ENCODE data around the gene KRT6C.
"Not testable (repeated sequence)": the region's sequence is repeated elsewhere in the genome, so short reads cannot be mapped to it uniquely, and the experiment has no call there.

The KRT6C gene

DNA sequence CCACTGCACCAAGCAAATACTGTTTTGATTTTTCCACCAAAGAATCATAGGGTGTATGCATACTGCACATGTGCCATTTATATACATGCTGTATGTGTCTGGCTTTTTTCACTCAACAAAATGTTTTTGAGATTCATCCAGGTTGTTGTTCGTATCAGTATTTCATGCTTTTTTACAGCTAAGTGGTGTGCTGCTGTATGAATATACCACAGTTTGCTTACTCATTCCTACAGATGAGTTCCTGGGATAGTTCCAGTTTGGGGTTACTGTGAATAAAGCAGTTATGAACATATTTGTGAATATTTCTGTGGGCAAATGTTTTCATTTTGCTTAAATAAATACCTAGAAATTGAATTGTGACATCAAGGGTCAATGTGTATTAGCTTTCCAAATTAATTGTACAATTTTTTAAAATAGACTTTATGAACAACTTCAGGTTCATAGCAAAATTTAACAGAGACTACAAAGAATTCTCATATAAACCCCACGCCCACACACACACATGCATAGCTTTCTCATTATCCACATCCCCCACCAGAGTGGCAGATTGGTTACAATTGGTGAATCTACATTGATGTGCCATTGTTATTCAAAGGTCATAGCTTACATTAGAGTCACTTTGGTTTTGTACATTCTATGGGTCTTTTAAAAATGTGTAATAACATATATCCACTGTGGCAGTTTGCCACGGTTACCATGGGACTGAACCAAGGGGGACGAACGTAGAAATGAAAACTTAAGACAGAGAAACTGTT is 26.4 kb upstream of the KRT6C start:
- DNase-seq: no peak

- DNase-seq: no peak
Observed at GRCh38 chr12:52498946-52499345, 25.3 kb upstream of the KRT6C start.

DNA sequence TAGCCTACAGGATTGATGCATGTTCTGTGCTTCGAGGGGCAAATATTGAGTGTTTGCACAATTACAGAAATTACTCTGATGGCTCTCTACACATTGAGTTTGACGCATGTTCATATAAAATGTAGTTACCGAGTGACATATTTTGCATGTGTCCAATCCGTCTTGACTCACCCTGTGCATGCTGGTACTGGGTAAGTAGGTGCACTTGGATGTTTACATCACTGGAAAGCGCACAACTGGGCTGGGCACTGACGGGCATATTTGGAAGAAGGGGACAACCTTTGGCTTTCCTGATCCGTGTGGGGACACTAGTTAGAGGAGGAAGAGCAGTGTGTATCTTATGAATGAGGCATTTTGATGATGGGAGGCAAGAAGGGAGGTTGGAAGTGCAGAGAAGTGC is 24.4 kb upstream of the KRT6C start:
- DNase-seq: no peak

DNA sequence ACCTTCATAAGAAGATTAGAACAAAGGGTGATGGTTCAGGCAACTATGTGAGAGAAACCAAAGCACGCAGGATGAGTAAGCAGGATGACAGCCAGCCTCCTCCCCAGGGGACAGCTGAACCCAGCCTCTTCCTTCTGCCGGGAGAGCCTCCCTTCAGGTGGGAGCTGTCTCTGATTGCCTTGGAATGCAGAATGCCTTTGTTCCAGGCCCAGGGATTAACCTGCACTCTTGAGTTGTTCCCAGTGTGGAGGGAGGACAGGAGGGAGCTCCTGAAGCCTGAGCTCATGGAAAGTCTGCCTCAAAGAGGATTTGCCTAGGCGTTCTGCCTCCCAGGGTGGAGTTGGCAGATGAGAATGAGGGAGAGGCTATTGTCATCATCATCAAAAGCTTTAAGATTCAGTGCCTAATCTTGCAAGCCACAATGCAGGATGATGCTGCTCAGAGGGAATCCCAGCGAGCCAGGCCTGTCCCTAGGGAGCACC is 23.0 kb upstream of the KRT6C start:
- no peak for DNase-seq

DNA sequence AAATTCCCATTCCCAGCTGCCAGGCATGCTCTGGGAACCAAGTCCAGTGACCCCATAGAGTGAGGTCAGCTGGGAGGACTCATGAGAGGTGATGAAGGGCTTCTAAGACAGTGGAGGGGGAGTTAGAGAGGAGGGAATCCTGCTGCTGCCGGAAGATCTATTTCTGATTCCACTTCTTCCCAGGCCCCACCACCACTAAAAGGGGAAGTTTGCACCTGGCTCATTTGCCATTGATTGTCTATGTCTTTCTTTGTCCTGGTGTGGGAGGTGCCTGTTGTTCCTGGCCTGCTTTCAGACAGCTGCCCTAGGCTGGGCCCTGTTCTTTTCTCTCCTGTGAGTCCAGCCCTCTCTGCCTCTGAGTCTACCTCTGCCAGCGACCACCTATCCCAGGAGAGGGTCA is 22.4 kb upstream of the KRT6C start:
- no peak for DNase-seq

DNA sequence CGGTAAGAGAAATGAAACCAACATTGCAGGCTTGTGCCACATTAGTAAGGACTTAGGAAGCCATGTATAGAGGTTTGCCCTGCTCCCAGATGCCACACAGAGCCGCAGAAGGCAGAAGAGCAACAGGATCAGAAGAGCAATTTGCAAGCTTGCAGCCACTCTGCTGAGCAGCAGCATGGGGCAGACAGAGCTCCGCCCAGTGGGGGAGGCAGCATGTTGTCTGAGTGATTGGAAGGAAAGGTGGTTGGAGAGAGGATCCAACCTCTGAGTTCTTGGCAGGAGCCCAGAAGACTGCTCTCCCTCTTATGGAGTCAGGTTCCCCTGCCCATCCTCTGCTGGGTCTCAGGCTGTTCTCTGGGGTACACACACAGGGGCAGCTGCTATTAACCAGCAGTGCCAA is 21.8 kb upstream of the KRT6C start:
- no peak for DNase-seq

DNA sequence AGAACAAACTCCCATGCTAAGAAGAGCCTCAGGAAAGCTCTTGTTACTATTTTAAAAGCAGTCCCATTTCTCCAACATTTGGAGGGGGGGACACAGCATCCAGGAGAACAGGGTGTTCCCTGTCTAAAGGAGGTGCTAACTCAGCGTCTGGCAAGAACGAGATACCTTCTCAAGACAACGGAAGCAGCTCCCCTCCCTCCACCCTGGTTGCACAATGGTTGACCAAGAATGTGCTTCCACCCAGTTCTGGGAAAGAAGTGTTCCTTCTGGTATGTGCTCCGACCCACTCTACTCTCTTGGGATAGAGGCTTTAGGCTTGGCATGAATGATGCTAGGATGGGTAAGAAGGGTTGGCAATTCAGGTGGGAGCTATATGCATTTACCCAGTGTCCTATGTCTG is 20.9 kb upstream of the KRT6C start:
- no peak for DNase-seq

DNA sequence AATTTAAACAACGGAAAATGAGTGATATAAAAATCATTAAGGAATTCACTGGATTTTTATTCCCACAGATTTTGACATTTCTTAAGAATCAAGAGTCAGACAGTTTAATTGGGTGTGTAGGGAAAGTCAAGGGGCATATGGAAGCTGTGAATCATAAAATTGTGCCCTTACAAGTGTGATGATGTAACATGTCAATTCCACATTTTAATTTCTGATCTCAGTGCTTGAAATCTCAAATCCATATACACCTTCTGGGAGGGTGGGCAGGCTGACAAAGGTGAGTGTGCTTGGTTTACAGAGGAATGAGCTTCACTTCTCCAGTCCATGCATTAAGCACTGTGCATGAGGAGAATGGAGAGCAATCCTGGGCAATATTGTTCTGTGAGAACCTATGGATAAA is 20.5 kb upstream of the KRT6C start:
- no peak for DNase-seq

GRCh38 chr12:52493172-52493571 is 19.6 kb upstream of the KRT6C start, which contains the start of gene KRT6A:
Gene KRT6A, minus strand, starts transcription at chr12:52493257. Its CDS starts 69 bp downstream, at chr12:52493188.
- DNase-seq: no peak

- DNase-seq: not testable (repeated sequence)
Observed at GRCh38 chr12:52492405-52492804, 18.8 kb upstream of the KRT6C start.

DNA sequence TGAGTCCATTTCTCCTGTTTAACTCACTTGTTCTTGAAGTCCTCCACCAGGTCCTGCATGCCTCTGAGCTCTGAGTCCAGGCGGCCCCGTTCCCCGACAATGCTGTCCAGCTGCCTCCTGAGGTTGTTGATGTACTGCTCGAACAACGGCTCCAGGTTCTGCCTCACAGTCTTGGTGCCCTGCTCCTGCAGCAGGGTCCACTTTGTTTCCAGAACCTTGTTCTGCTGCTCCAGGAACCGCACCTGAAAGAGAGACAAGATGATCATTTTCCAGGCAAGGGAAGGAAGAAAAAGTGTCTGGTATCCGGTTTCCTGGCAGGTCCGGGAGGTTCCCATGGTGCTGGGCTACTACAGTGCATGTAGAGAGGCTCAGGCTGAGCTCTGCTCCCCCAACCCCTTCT is 17.9 kb upstream of the KRT6C start:
- not testable (repeated sequence) for DNase-seq

GRCh38 chr12:52488736-52489135 is 15.1 kb upstream of the KRT6C start:
- DNase-seq: no peak

DNA sequence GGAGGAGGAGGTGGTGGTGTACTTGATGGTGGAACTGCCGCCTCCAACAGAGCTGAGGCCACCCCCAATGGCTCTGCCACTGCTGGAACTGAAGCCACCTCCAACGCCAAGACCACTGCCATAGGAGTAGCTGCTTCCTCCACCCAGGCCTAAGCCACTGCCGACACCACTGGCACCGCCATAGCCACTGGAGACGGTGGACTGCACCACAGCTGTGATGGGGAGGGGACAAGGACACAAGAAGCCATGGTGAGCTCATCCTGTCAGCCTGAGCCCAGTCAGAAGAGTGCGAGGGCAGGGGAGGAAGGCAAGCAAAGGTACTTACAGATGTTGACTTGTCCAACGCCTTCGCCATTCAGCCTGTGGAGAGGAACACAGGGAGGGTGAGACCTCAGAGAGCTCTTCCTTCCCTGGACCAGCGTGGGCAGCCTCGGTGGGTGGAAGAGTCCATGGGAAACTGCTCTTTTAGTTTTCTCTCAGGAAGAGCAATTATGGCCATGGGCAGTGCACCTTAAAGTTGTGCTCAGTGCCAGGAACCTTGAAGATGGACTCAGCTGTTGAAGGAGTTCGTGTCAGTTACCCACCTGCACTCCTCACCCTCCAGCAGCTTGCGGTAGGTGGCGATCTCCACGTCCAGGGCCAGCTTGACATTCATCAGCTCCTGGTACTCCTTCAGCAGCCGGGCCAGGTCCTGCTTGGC is 14.3 kb upstream of the KRT6C start:
- DNase-seq: not testable (repeated sequence)

DNA sequence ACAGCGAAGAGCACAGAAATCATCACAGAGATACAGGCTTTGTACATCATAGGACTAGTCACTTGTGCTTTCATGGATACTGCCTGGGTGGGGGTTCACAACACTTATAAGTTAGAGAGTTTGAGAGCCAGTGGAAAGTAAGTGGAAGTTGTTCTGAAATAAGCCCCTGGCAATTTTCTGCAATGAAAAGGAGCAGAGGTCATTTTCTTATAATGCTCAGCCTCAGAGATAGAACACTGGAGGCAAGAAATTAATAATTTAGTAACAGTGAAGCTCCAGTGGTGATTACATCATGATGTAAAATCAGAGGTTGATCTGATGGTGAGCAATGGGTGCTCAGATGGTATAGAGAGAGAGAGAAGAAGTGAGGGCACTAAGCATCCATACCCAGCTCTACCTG is 13.6 kb upstream of the KRT6C start:
- DNase-seq: no peak

DNA sequence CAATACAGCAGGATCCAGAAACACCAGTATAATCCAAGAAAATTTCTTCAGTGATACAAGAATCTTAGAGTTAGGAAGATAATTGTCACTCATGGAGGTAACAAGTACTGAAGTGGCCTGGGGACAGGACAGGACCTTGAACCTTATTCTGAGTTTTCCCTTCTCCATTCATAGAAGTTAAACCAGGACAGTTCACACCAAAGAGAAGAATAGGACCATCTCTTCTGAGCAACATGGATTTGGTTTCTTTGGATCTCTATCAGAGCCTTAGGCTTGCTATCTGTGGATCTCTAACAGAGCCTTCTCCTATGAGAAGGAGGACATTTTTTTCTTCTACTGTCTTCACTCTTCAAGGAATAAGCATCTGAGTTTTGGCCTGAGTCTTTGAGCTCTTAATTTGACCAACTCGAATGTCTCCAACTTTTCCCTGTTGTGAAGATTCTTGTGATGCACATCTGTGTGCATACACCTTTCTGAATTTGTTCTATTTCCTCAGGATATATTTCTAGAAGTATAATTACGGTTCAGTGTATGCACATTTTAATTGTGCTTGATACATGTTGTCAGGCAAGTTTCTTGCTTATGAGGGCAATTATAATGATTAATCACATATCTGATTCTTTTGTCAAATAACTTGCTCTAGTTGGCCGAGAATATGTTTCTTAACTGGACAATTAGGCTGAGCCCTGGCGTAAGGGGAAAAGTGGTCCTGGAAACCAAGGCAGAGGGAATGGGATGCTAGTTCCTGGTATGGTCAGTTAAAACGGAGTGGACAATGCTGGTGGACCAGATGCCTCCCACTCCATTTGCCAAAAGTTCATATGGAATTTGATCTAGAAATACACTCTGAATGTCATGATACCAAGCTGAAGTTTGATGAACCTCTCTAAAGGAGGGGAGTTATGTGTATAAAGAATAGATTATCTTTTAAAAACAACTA is 12.8 kb upstream of the KRT6C start:
- DNase-seq: no peak

DNA sequence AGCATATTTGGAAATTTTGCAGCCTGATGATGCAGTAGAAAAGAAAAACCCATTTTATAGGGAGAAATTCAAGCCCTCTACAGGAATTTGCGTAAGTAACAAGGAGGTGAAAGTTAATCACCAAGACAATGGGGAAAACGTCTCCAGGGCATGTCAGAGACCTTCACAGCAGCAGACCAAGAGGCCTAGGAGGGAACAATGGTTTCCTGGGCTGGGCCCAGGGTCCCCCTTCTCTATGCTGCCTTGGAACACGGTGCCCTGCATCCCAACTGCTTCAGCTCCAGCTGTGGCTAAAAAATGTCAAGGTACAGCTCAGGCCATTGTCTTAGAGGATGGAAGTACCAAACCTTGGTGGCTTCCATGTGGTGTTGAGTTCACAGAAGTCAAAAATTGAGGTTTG is 6.5 kb upstream of the KRT6C start:
- no peak for DNase-seq

GRCh38 chr12:52477651-52478050 is 4.0 kb upstream of the KRT6C start:
- no peak for DNase-seq

- DNase-seq: no peak
Observed at GRCh38 chr12:52474212-52474611, 607 bp upstream of the KRT6C start.

DNA sequence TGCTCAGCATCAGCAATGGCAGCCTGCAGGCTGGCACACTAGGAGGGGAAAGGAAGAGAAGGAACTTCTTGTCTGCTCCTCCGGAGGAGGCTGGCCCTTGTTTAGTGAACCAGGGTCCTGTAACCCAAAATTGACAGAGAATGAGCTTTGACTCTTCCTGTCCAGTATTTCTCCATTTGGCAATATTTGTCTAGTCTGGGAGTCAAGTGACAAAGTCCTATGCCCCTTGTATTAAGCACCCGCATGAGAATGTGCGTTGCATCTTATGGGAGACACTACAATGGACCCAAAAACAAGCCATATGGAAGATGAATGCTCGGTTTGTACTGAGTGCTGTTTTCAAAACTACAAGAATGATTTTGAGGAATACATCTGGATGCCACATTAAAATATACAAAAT is 3.8 kb downstream of the KRT6C start:
- no peak for DNase-seq

DNA sequence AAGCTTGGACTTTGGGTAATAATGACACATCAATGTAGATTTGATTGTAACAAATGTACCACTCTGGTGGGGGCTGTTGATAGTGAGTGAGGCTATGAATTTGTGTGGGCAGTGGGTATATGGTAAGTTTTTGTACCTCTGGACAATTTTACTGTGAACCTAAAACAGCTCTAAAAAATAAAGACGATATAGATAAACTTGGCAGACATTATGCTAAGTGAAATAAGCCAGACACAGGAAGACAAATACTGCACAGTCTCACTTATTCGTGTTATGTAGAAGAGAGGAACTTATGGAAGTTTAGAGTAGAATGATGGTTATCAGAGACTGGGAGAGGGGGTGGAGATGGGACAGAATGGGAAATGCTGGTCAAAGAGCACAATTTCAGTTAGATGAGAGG is 8.7 kb downstream of the KRT6C start:
- no peak for DNase-seq

GRCh38 chr12:52461693-52462092 is 11.9 kb downstream of the KRT6C start:
- no peak for DNase-seq

DNA sequence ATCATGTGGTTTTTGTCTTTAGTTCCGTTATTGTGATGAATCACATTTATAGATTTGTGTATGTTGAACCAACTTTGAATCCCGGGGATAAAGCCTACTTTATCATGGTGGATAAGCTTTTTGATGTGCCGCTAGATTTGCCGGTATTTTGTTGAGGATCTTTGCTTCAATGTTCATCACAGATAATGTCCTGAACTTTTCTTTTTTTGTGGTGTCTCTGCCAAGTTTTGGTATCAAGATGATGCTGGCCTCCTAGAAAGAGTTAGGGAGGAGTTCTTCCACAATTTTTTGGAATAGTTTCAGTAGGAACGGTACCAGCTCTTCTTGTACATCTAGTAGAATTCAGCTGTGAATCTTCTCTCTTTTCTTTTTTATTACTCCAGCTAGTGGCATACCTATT is 14.7 kb downstream of the KRT6C start:
- DNase-seq: no peak

GRCh38 chr12:52455821-52456220 is 17.8 kb downstream of the KRT6C start:
- DNase-seq: no peak

All from CD4-positive, alpha-beta T cell treated with Interleukin-4 for 4 hours (primary cell).